ENCODE results near the gene CDH4.

CDH4 gene

DNA sequence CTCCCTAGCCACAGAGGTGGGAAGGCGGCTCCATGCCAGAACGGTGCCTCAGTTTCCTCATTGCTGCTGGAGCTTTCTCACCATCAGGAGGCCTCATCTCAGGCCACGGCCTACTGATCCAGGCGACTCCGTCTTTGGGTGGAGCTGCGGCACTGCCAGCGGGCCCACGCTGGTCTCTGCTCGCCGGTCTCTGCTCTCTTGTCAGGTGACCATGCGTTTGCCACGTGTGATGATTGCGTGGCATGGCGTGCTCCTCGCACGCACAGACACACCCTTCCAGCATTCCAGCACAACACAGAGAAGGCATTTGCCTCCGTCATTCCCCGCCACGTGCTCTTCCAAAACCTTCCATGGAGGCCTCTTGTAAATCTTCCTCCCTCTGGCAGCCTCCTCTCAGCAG lies 271.1 kb downstream of the CDH4 start:
- DNase-seq = no peak

GRCh38 chr20:61524951-61525666 lies 273.0 kb downstream of the CDH4 start:
- no peak for DNase-seq

DNA sequence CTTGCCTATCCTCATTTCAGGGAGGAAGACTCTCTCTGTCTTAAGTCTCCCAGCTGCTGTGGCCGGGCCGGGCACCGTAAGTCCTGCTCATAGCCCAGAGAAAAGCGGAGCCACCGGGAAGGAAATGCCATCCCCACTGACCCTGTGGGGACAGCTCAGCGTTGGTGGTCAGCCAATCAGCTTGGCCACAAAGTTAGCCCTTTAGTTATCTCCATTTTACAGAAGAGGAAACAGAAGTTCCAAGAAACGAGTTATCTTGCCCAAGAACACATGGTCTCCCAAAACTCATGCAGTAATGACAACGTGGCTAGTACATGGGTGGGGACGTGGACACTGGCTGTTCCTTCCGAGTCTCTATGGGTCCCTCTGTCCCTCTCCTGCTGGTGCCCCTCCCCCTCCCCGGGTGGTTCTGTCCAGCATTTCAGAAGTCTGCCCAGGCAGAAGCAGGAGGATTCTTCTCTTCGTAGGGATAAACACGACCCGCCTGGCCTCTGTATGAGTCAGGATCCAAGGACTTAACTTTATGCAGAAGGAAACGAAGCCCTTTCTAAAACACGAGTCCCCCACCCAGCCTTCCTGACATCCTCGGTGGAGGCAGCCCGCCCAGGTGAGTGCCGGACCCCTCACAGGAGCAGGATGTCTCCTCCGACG lies 273.8 kb downstream of the CDH4 start:
- no peak for DNase-seq

DNA sequence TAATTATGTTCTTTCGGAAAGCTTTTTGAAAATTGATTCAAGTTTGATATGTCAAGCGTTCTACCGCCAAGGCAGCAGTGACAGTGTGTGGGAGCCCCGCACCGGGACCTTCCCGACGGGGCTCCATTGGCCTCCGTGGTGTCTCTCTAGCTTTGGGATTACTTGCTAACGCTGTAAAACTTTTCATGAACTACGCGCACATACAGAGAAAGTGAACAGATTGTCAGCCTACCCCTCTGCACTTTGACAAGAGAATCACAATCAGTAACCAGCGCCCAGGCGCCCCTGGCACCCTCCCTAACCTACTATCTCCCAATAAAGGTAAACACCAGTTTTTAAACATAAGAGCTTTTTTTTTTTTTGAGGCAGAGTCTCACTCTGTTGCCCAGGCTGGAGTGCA lies 274.8 kb downstream of the CDH4 start:
- no peak for DNase-seq

- no peak for DNase-seq
Measured at GRCh38 chr20:61527626-61528025, 275.6 kb downstream of the CDH4 start.

- no peak for DNase-seq
Measured at GRCh38 chr20:61528591-61528990, 276.5 kb downstream of the CDH4 start.

GRCh38 chr20:61529354-61529753 lies 277.3 kb downstream of the CDH4 start:
- DNase-seq = no peak

DNA sequence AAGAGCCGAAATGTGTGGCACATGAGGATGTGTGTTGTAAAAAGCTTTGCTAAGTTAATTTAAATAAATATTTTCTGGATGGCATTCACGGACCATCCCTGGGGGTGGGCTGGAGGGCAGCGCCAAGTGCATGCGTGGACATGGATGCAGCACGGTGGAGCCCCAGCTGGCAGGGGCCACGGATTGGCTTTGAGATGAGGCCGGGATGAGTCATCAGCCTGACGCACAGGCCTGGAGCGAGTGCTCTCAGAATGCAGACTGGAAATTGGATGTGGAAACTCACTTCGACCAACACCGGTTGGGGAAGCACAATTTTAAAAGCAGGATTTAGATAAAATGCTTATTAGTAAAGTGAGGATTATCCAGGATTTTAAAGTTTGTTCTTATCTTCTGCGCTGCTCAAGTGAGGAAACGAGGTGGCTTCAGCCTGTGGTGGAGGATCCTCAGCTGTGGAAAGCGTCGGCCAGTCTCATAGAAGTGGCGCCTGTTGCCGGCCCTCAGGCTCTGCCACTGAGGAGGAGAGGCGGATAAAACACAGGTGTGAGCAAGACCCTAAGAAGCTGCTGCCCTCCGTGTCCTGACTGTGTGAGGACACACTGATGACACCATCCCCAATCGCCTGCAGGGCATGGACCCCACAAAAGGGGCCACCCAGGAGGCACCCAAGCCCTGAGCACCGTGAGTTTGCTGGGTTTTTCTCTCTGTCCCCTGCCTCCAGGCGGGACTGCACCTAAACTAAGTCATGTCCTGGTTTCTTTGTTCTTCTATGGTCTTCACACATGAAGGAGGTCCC lies 279.7 kb downstream of the CDH4 start:
- no peak for DNase-seq

DNA sequence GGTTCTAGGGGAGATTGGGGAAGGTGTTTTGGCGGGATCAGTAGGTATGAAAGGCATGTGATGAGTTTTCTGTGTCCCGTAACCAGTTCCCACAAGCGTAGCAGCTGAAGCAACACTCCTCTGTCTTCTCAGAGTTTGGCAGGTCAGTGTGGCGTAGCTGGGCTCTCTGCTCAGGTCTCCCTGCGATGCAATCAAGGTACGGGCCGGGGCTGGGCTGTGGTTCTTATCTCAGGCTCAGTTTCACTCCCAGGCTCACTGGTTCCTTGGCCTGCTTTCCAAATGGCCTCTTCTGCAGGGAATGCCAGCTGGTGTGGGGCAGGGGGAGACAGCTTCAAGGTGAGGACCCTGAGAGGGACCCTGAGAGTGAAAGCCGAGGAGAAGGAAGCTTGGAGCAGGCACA lies 280.7 kb downstream of the CDH4 start:
- DNase-seq = no peak

DNA sequence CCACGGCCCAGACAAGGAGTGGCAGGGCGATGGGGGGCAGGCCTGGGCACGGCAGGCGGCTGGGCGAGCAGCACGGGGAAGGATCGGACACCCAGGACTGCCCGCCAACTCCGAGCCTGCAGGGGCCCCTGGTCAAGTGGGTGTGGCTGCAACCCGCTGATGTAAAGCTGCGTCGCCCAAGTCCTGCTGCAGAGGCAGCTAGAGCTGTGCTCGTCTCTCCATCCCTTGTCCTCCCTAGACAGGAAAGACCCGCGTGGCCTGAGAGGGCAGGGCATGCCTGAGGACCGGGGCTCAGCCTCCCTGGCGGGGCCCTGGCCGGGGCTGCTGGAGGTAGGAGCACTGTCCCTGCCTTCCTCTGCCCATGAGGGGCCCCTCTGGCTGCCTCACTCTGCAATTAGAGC lies 281.2 kb downstream of the CDH4 start:
- DNase-seq = no peak

- DNase-seq = no peak
Measured at GRCh38 chr20:61534346-61534745, 282.3 kb downstream of the CDH4 start.

DNA sequence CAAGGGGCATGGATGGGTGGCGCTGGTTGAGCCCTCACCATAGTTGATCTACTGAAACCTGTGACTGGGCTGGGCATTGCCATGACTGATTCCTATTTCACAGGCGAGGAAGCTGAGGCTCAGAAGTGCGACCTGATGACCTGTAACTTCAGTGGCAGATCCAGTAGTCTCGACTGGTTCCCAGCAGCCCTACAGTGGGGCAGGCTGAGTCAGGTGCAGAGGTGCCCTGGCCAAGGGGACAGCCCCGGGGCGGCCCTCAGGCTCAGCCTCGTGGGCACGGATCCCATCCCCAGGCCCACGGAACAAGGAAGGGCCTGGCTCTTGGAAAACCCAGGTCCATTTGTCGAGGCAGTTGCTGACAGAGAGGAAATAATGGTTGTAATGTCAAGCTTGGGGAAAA lies 283.0 kb downstream of the CDH4 start:
- no peak for DNase-seq

- DNase-seq = no peak
Measured at GRCh38 chr20:61535536-61535935, 283.5 kb downstream of the CDH4 start.

GRCh38 chr20:61535956-61536355 lies 283.9 kb downstream of the CDH4 start:
- no peak for DNase-seq

DNA sequence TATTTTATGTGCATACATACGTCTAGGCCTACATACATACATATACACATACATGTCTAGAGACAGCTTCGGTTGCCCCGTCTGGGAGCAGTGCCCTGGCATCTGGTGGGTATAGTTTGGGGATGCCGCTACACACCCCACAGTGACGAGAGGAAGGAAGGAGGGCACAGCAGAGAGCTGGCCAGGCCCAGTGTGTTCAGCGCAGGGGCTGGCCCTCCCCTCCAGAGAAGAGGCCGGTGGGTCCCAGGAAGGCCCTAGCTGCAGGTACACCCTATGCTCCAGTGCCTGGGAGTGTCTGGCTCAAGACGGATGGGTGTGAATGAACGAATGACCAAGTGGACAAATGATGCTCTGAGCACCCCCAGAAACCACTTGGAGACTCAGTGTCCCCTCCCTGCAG lies 284.6 kb downstream of the CDH4 start:
- DNase-seq = no peak

- no peak for DNase-seq
Measured at GRCh38 chr20:61537239-61538182, 285.4 kb downstream of the CDH4 start.

GRCh38 chr20:61538183-61538942 lies 286.3 kb downstream of the CDH4 start:
- DNase-seq = no peak

DNA sequence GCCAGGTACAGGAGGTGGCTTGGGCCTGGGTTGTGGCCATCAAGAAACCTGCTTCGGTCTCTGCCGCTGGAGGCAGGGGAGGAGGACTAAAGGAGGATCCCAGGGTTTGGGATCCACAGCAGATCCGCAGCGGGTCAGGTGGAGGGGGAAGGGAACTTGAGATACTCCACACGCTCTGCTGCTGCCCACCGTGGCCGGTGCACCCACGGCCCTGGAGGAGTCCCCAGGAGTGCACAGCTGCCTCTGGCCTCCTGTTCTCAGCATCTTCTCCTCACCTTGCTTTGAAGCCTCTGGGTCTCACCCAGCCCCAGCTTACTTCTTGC lies 286.8 kb downstream of the CDH4 start:
- DNase-seq = no peak

DNA sequence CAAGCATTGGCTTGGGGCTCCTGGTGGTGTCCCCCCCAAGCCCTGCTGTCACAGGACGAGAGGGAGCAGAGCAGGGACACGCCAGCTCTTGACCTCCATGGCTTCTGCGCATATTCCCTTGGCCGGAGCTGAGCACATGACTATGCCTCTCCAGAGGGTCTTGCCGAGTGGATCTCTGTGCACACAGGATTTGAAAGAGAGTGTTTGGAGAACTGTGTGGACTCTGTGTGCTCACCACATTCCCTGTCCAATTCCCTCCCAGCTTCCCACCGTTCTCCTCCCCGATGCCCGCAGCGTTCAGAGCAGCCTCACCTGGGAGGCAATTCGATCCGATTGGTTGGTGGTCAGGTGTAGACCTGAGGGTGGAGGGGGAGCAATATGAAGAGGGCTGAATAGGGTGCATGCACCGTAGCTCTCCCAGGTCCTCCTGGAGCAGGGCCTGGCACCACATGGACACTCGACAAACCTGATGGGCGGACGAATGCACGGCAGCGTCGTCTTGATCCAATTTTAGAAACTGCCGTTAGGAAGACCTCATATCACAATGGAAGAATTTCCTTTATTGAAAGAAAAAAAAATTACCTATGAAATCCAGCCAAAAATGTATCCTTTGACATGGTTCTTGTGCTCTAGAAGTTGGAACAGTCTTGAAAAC lies 287.8 kb downstream of the CDH4 start:
- no peak for DNase-seq

DNA sequence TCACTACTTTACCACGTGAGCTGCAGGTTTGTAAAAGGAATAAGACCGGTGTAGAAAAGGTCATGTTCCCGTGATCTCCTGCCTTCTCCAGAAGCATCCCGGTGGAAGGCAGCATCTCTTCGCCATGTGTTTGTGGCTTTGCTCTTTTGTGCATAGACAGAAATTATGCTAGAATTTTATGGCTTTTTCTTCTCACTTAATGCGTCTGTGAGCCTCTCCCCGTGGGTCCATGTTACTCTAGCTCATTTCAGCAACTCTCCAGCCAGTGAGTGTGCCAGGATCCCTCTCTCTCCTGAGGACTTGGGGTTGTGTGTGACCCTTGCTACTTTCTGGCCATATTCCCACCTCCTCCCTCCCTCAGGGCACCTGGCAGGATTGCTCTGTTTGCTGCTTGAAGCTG lies 289.5 kb downstream of the CDH4 start:
- DNase-seq = no peak

GRCh38 chr20:61543086-61543485 lies 291.0 kb downstream of the CDH4 start:
- no peak for DNase-seq

Measured in SIG-M5 (cell line).